Endothelial cell of umbilical vein (primary cell): ENCODE results near the gene OPCML. TPM values are rescaled to one million over a fixed set of nuclear protein-coding genes. Genes with fewer than 3 reads are reported as not detected.

Experiments used
- BruUV-seq: library from RNA; stranded (reverse); fragments of 400-500 nt; replicated peaks from 2 replicates; lab custom pipeline; 2021; lab: Mats Ljungman, UMichigan
- CTCF ChIA-PET: fragments of 300-600, 350-600 bp; sonication (Branson Sonifier 250); formaldehyde crosslinking; loops from one replicate; lab custom pipeline; 2021; ENCODE audit warnings: antibody characterized with exemption, inconsistent platforms; lab: Charles Lee
- POLR2A ChIA-PET: fragments of 300-600, 350-600 bp; sonication (Branson Sonifier 250); formaldehyde crosslinking; loops from one replicate; lab custom pipeline; 2021; ENCODE audit warnings: antibody characterized with exemption, inconsistent platforms; lab: Charles Lee
- DNase-seq: peaks from one replicate; pipeline ENCODE4 v3.0.0-alpha.2; 2011; ENCODE audit warnings: low read depth, low spot score
- FAIRE-seq: peaks from 2 replicates; lab custom pipeline; 2011; peaks lifted over from hg19 to GRCh38; lab: Jason Lieb, UNC
- H2AFZ ChIP-seq: 2 replicates; pipeline ENCODE4 v1.6.0; 2012; ENCODE audit warnings: low read depth, low read length, control low read depth, inconsistent platforms
- H3K27ac ChIP-seq: 2 replicates; pipeline ENCODE4 v1.5.1; 2011; ENCODE audit warnings: low read depth, mild to moderate bottlenecking, control low read depth, low read length, moderate library complexity; ENCODE audit not compliant: insufficient read depth
- H3K27me3 ChIP-seq, 2 experiments: 2 replicates each; pipeline versions ENCODE4 v1.6.0 to v1.6.1; 2011; ENCODE audit warnings: low read length in 2 of 2, mixed read lengths in 1 of 2; ENCODE audit not compliant: control insufficient read depth in 2 of 2, insufficient read depth in 2 of 2
- H3K36me3 ChIP-seq, 2 experiments: 2 replicates in 1 of 2; 3 replicates in 1 of 2; pipeline ENCODE4 v1.5.1; 2011; ENCODE audit warnings: low read length in 2 of 2, mild to moderate bottlenecking in 1 of 2, moderate library complexity in 1 of 2; ENCODE audit not compliant: control insufficient read depth in 2 of 2, insufficient read depth in 2 of 2; ENCODE audit errors: extremely low read depth in 1 of 2
- H3K4me1 ChIP-seq: 3 replicates; pipeline ENCODE4 v1.5.1; 2011; ENCODE audit warnings: mild to moderate bottlenecking, low read length; ENCODE audit not compliant: control insufficient read depth, insufficient read depth; ENCODE audit errors: extremely low read depth
- H3K4me2 ChIP-seq: 2 replicates; pipeline ENCODE4 v1.6.1; 2011; ENCODE audit warnings: low read length, control low read depth, mixed read lengths; ENCODE audit not compliant: insufficient read depth
- H3K4me3 ChIP-seq, 3 experiments: fragments of 200-600 bp in 1 of 3; sonication (generic), shearing (Covaris generic) in 1 of 3; replicated peaks in 1 of 3; 2 replicates each; pipeline ENCODE4 v1.5.1; 2011 to 2016; ENCODE audit warnings: control low read depth in 3 of 3, low read length in 3 of 3, mild to moderate bottlenecking in 2 of 3, inconsistent platforms in 1 of 3, low read depth in 1 of 3, moderate library complexity in 1 of 3; ENCODE audit not compliant: insufficient read depth in 1 of 3
- H3K79me2 ChIP-seq: 2 replicates; pipeline ENCODE4 v1.6.0; 2012; ENCODE audit warnings: low read length, inconsistent platforms; ENCODE audit not compliant: control insufficient read depth, insufficient read depth
- H3K9ac ChIP-seq: replicated peaks from 2 replicates; pipeline ENCODE3; 2011; ENCODE audit warnings: low read length, control low read depth; ENCODE audit not compliant: insufficient read depth; ENCODE audit errors: extremely low read depth
- H3K9me1 ChIP-seq: replicated peaks from 3 replicates; pipeline ENCODE4 v1.6.0; 2011; ENCODE audit warnings: mild to moderate bottlenecking, low read length; ENCODE audit not compliant: control insufficient read depth, insufficient read depth; ENCODE audit errors: extremely low read depth
- H3K9me3 ChIP-seq: replicated peaks from 2 replicates; pipeline ENCODE4 v1.5.1; 2012; ENCODE audit warnings: low read length, inconsistent platforms; ENCODE audit not compliant: control insufficient read depth, insufficient read depth
- H4K20me1 ChIP-seq: replicated peaks from 2 replicates; pipeline ENCODE3; 2011; ENCODE audit warnings: mild to moderate bottlenecking, low read length; ENCODE audit not compliant: control insufficient read depth, insufficient read depth; ENCODE audit errors: extremely low read depth
- EZH2 ChIP-seq: IDR thresholded peaks from 2 replicates; pipeline ENCODE4 v1.6.1; 2012; ENCODE audit warnings: borderline replicate concordance, low read depth, mild to moderate bottlenecking, moderate library complexity, low read length, inconsistent platforms; ENCODE audit not compliant: severe bottlenecking
- FOS ChIP-seq: IDR thresholded peaks from 2 replicates; pipeline ENCODE4 v1.6.1; 2011; ENCODE audit warnings: mild to moderate bottlenecking, low read length, moderate library complexity, borderline replicate concordance; ENCODE audit not compliant: insufficient read depth
- GATA2 ChIP-seq: IDR thresholded peaks from 2 replicates; pipeline ENCODE4 v1.7.0; 2011; ENCODE audit warnings: low read depth, mild to moderate bottlenecking, moderate library complexity, mixed read lengths, low read length; ENCODE audit not compliant: insufficient read length, insufficient read depth
- JUN ChIP-seq: IDR thresholded peaks from 2 replicates; pipeline ENCODE4 v1.6.1; 2011; ENCODE audit warnings: borderline replicate concordance, low read depth; ENCODE audit not compliant: insufficient read length, insufficient read depth
- MYC ChIP-seq: IDR thresholded peaks from one replicate; pipeline ENCODE4 v1.6.1; 2011; ENCODE audit warnings: mild to moderate bottlenecking, low read depth, low read length
- POLR2A ChIP-seq: IDR thresholded peaks from 2 replicates; pipeline ENCODE4 v1.6.1; 2012; ENCODE audit warnings: low read depth, mild to moderate bottlenecking, control low read depth, low read length
- POLR2AphosphoS5 ChIP-seq: IDR thresholded peaks from 2 replicates; pipeline ENCODE4 v1.6.1; 2012; ENCODE audit warnings: low read depth, mild to moderate bottlenecking, control low read depth, low read length, moderate library complexity; ENCODE audit not compliant: insufficient read depth
- dilution Hi-C: fragments of 300-500 bp; cut with MboI; formaldehyde crosslinking; loops from one replicate; pipeline ENCODE4 v1.15.0; 2019; ENCODE audit warnings: low sequenced_read_pairs; ENCODE audit not compliant: extremely low pct_ligation_motif_present
- intact Hi-C: fragments of 100-400 bp; cut with micrococcal nuclease; formaldehyde crosslinking; loops from one replicate; pipeline ENCODE4 v1.10.0; 2022
- polyA plus RNA-seq, 4 experiments: library from polyadenylated mRNA; depleted of rRNA in 3 of 4; stranded (reverse) in 3 of 4; unstranded in 1 of 4; fragments of >200 nt; gene quantifications; 2 replicates each; pipeline versions ENCODE4 v1.2.1 to v1.2.3, GENCODE V29; 2011 to 2012; ENCODE audit warnings: missing spikeins in 1 of 4
- total RNA-seq: library from RNA; stranded (reverse); gene quantifications from 2 replicates; pipeline ENCODE4 v1.2.3, GENCODE V29; 2021
- TF ChIP-seq, protein P1 (sequence below), 2 donors: IDR thresholded peaks; 1 replicate in 1 of 2; 2 replicates in 1 of 2; pipeline ENCODE4 v1.5.1; 2011; ENCODE audit warnings: low read length in 2 of 2, mild to moderate bottlenecking in 2 of 2, moderate library complexity in 2 of 2, control low read depth in 1 of 2, inconsistent platforms in 1 of 2, low read depth in 1 of 2; ENCODE audit not compliant: insufficient read depth in 1 of 2; ENCODE audit errors: extremely low read depth in 1 of 2
- TF ChIP-seq, protein P2 (sequence below): IDR thresholded peaks from 2 replicates; pipeline ENCODE4 v1.6.1; 2011; ENCODE audit not compliant: insufficient read depth, insufficient read length

OPCML gene
- total and polyA plus RNA-seq, 2 donors (not counting 3 experiments of a cell fraction or from before 2014, with no cell fraction given) = not detected

DNA sequence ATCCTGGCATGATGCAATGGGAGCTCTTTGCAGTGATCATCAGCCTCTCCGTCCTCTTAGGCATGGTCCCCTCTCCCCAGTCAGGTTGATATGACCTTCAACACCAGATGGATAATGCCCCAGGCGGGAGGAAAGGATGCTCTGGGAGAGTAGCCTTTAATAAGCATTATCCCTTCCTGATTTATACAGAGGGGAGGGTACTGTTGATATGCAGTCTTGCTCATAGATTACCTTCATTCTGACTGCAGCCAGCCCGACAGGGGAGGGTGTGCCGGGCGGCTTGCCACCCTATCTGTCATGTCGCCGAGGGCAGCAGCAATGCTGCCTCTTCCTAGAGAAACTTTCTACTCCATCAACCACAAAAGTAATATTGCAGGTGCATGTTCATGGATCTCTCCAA, 497.4 kb downstream of the OPCML start:
- Histone ChIP-seq H3K9ac (no peak overlapping the region), H3K4me1 (no peaks in the 10 kb centered on the region), H3K4me3 (no peak overlapping the region), H3K9me1 (no peaks in the 10 kb centered on the region), H3K27me3 (no peaks in the 10 kb centered on the region), H3K27ac (no peak overlapping the region), H2AFZ (no peak overlapping the region), H3K36me3 (no peaks in the 10 kb centered on the region), H3K9me3 (no peaks in the 10 kb centered on the region), H3K79me2 (no peaks in the 10 kb centered on the region), H4K20me1 (no peaks in the 10 kb centered on the region), H3K4me2 (no peak overlapping the region)
- intact Hi-C loops (no loop called here), dilution Hi-C loops (no loop called here)
- ChIA-PET CTCF (no interaction called here), POLR2A (no interaction called here)
- DNase-seq = no peak
- no peak for TF ChIP-seq POLR2AphosphoS5
- no peak for TF ChIP-seq EZH2
- no peak for TF ChIP-seq GATA2
- TF ChIP-seq FOS = no peak
- TF ChIP-seq, protein P1, sequence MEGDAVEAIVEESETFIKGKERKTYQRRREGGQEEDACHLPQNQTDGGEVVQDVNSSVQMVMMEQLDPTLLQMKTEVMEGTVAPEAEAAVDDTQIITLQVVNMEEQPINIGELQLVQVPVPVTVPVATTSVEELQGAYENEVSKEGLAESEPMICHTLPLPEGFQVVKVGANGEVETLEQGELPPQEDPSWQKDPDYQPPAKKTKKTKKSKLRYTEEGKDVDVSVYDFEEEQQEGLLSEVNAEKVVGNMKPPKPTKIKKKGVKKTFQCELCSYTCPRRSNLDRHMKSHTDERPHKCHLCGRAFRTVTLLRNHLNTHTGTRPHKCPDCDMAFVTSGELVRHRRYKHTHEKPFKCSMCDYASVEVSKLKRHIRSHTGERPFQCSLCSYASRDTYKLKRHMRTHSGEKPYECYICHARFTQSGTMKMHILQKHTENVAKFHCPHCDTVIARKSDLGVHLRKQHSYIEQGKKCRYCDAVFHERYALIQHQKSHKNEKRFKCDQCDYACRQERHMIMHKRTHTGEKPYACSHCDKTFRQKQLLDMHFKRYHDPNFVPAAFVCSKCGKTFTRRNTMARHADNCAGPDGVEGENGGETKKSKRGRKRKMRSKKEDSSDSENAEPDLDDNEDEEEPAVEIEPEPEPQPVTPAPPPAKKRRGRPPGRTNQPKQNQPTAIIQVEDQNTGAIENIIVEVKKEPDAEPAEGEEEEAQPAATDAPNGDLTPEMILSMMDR (IDR thresholded peaks at IDR 0.05; ENCODE audit: extremely low read depth in 1 of 2, insufficient read depth in 1 of 2, low read depth in 1 of 2, low read length in 2 of 2) = no peak
- TF ChIP-seq JUN = no peak
- TF ChIP-seq, protein P2, sequence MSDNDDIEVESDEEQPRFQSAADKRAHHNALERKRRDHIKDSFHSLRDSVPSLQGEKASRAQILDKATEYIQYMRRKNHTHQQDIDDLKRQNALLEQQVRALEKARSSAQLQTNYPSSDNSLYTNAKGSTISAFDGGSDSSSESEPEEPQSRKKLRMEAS = no peak
- no peak for TF ChIP-seq POLR2A
- no peak for TF ChIP-seq MYC
- FAIRE-seq = no peak
- no TSS peak for BruUV-seq
